ENCODE results near the gene GHR. TPM values are rescaled to one million over a fixed set of nuclear protein-coding genes. Genes with fewer than 3 reads are reported as not detected.

The GHR gene
- total RNA-seq, result not detected
- total RNA-seq (2013), result 0.02 TPM

- Mint-ChIP-seq H3K9me3 (no peaks in the 10 kb centered on the region), H3K4me3 (no peak within 1 kb of the TSS), H3K4me1 (no peaks in the 10 kb centered on the region), H3K27me3 (ENCODE audit: low read depth in 2 of 2) (peaks cover 7 to 8% of the 10 kb centered on the region in 2 donors), H3K27ac (no peak within 1 kb of the TSS), H3K36me3 (no peaks in the 10 kb centered on the region)
- H3K27ac ChIP-seq (ENCODE audit: low read length), result no peak within 1 kb of the TSS
- no peaks in the 10 kb centered on the region for H3K9me3 ChIP-seq (ENCODE audit: control insufficient read depth, insufficient read depth, low read length)
- ATAC-seq (peak in 1 of 3 donors; percentile 39), DNase-seq (peak in 1 of 2 donors; percentile 11)
- intact Hi-C loops (cut with micrococcal nuclease), result no loop called here
- no peak within 1 kb of the TSS for H3K4me3 ChIP-seq (ENCODE audit: low read length)
- H3K4me1 ChIP-seq (ENCODE audit: control insufficient read depth, insufficient read depth, low read length), result peaks cover 12% of the 10 kb centered on the region
- TF ChIP-seq, protein P1, sequence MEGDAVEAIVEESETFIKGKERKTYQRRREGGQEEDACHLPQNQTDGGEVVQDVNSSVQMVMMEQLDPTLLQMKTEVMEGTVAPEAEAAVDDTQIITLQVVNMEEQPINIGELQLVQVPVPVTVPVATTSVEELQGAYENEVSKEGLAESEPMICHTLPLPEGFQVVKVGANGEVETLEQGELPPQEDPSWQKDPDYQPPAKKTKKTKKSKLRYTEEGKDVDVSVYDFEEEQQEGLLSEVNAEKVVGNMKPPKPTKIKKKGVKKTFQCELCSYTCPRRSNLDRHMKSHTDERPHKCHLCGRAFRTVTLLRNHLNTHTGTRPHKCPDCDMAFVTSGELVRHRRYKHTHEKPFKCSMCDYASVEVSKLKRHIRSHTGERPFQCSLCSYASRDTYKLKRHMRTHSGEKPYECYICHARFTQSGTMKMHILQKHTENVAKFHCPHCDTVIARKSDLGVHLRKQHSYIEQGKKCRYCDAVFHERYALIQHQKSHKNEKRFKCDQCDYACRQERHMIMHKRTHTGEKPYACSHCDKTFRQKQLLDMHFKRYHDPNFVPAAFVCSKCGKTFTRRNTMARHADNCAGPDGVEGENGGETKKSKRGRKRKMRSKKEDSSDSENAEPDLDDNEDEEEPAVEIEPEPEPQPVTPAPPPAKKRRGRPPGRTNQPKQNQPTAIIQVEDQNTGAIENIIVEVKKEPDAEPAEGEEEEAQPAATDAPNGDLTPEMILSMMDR (IDR thresholded peaks at IDR 0.05), result no peak
- no peaks in the 10 kb centered on the region for H3K36me3 ChIP-seq (ENCODE audit: control insufficient read depth, insufficient read depth, low read length)
- H3K27me3 ChIP-seq (ENCODE audit: control insufficient read depth, insufficient read depth, low read length), result peaks cover 5% of the 10 kb centered on the region
- 3% methylated on average over 56 of the region's 60 CpGs for WGBS (ENCODE audit: insufficient coverage)
These were observed at the start of gene GHR for GRCh38 chr5:42423285-42424165. Gene GHR (plus strand): TSS chr5:42423439. CDS start chr5:42565875, 142,436 bp downstream.

GRCh38 chr5:42374679-42375273, 48.5 kb upstream of the GHR start:
- Histone ChIP-seq H3K36me3 (ENCODE audit: control insufficient read depth, insufficient read depth, low read length) (no peaks in the 10 kb centered on the region), H3K4me1 (ENCODE audit: control insufficient read depth, insufficient read depth, low read length) (no peaks in the 10 kb centered on the region), H3K4me3 (ENCODE audit: low read length) (no peak overlapping the region), H3K27me3 (ENCODE audit: control insufficient read depth, insufficient read depth, low read length) (no peaks in the 10 kb centered on the region), H3K27ac (ENCODE audit: low read length) (no peak overlapping the region), H3K9me3 (ENCODE audit: control insufficient read depth, insufficient read depth, low read length) (no peaks in the 10 kb centered on the region)
- WGBS (ENCODE audit: insufficient coverage), result 91% methylated on average over 4 of the region's 5 CpGs
- Mint-ChIP-seq H3K27ac (no peak overlapping the region), H3K9me3 (peaks cover 3 to 4% of the 10 kb centered on the region in 2 donors), H3K27me3 (ENCODE audit: low read depth in 2 of 2) (no peaks in the 10 kb centered on the region), H3K4me1 (no peaks in the 10 kb centered on the region), H3K36me3 (no peaks in the 10 kb centered on the region), H3K4me3 (no peak overlapping the region)
- ATAC-seq (no peak), DNase-seq (no peak)
- TF ChIP-seq, protein P1 (IDR thresholded peaks at IDR 0.05), result no peak
- intact Hi-C loops (cut with micrococcal nuclease), result no loop called here

GRCh38 chr5:42377496-42377895, 45.7 kb upstream of the GHR start:
- no peaks in the 10 kb centered on the region for H3K27me3 ChIP-seq (ENCODE audit: control insufficient read depth, insufficient read depth, low read length)
- no peaks in the 10 kb centered on the region for H3K4me1 Mint-ChIP-seq
- no peak overlapping the region for H3K4me3 ChIP-seq (ENCODE audit: low read length)
- H3K9me3 Mint-ChIP-seq, result peaks cover 3 to 6% of the 10 kb centered on the region in 2 donors
- H3K36me3 Mint-ChIP-seq, result no peaks in the 10 kb centered on the region
- H3K4me3 Mint-ChIP-seq, result no peak overlapping the region
- H3K27me3 Mint-ChIP-seq (ENCODE audit: low read depth in 2 of 2), result no peaks in the 10 kb centered on the region
- H3K9me3 ChIP-seq (ENCODE audit: control insufficient read depth, insufficient read depth, low read length), result no peaks in the 10 kb centered on the region
- intact Hi-C loops (cut with micrococcal nuclease), result no loop called here
- ATAC-seq, result no peak
- 65% methylated on average over 1 of the region's 1 CpG for WGBS (ENCODE audit: insufficient coverage)
- H3K4me1 ChIP-seq (ENCODE audit: control insufficient read depth, insufficient read depth, low read length), result no peaks in the 10 kb centered on the region
- H3K27ac Mint-ChIP-seq, result no peak overlapping the region
- TF ChIP-seq, protein P1 (IDR thresholded peaks at IDR 0.05), result no peak
- DNase-seq, result no peak
- H3K27ac ChIP-seq (ENCODE audit: low read length), result no peak overlapping the region
- no peaks in the 10 kb centered on the region for H3K36me3 ChIP-seq (ENCODE audit: control insufficient read depth, insufficient read depth, low read length)
